ENCODE results near the gene NEK10. TPM values are rescaled to one million over a fixed set of nuclear protein-coding genes. Genes with fewer than 3 reads are reported as not detected.
A peak's percentile ranks its signal among the peaks of the same experiment; 100 is the strongest.

Gene NEK10
- total and polyA plus RNA-seq, 2 of the 13 experiments (the other 11 are each of a cell fraction or from before 2014, with no cell fraction given), result 2.8 to 14.2 TPM

GRCh38 chr3:27368831-27369607, at the start of gene NEK10 (continued):
- TF ChIP-seq ZNF781 (CRISPR knock-in tag; IDR thresholded peaks at IDR 0.05; ENCODE audit: borderline replicate concordance, not compliant biosample characterization) (no peak), TFE3 (CRISPR knock-in tag; IDR thresholded peaks at IDR 0.05) (0 out of 2 replicates have a peak, but pooled peaks have one; percentile 17), KDM2A (CRISPR knock-in tag; IDR thresholded peaks at IDR 0.05; ENCODE audit: borderline replicate concordance, low read depth) (peak; percentile 99), DNMT3B (CRISPR knock-in tag; conservative IDR thresholded peaks at IDR 0.05) (no peak), MLXIP (CRISPR knock-in tag; IDR thresholded peaks at IDR 0.05; ENCODE audit: borderline replicate concordance) (no peak), SKI (IDR thresholded peaks at IDR 0.05; ENCODE audit: partially characterized antibody) (peak; percentile 92), ZNF432 (CRISPR knock-in tag; IDR thresholded peaks at IDR 0.05; ENCODE audit: borderline replicate concordance) (no peak), ZBTB3 (CRISPR knock-in tag; IDR thresholded peaks at IDR 0.05; ENCODE audit: borderline replicate concordance, low read depth) (no peak), ZNF530 (CRISPR knock-in tag; IDR thresholded peaks at IDR 0.05; ENCODE audit: low read depth) (no peak), RNF2 (conservative IDR thresholded peaks at IDR 0.05; ENCODE audit: low read depth) (no peak), YEATS2 (CRISPR knock-in tag; IDR thresholded peaks at IDR 0.05; ENCODE audit: borderline replicate concordance) (peak; percentile 69; the same call in 1 of the 2 replicates), ZNF253 (CRISPR knock-in tag; IDR thresholded peaks at IDR 0.05; ENCODE audit: borderline replicate concordance) (no peak), TP53 (CRISPR knock-in tag; conservative IDR thresholded peaks at IDR 0.05) (no peak), ARID2 (CRISPR knock-in tag; IDR thresholded peaks at IDR 0.05; ENCODE audit: borderline replicate concordance) (no peak), DRAP1 (CRISPR knock-in tag; IDR thresholded peaks at IDR 0.05) (no peak; the same call in 1 of the 2 replicates), GPN1 (CRISPR knock-in tag; IDR thresholded peaks at IDR 0.05; ENCODE audit: borderline replicate concordance) (no peak), MLX (CRISPR knock-in tag; IDR thresholded peaks at IDR 0.05) (no peak), ZNF784 (CRISPR knock-in tag; IDR thresholded peaks at IDR 0.05; ENCODE audit: borderline replicate concordance) (no peak), CENPBD1 (CRISPR knock-in tag; IDR thresholded peaks at IDR 0.05; ENCODE audit: borderline replicate concordance, low read depth) (no peak), ZNF850 (CRISPR knock-in tag; conservative IDR thresholded peaks at IDR 0.05) (no peak), ZC3H13 (CRISPR knock-in tag; IDR thresholded peaks at IDR 0.05) (0 out of 2 replicates have a peak, but pooled peaks have one; percentile 56), THYN1 (CRISPR knock-in tag; IDR thresholded peaks at IDR 0.05; ENCODE audit: borderline replicate concordance, low read depth) (no peak)

Measured in HepG2 (cell line).